ENCODE measurements around the gene CRYBG1. TPM values are rescaled to one million over a fixed set of nuclear protein-coding genes. Genes with fewer than 3 reads are reported as not detected.

CRYBG1 gene
- total and polyA plus RNA-seq, 2 of the 4 experiments (the other 2 are of a cell fraction) = 0.38 to 1.1 TPM

GRCh38 chr6:106557837-106558236, 197.3 kb downstream of the CRYBG1 start:
- ATAC-seq (ENCODE audit: low read depth) (no peak), DNase-seq (no peak)
- no peaks in the 10 kb centered on the region for H3K27me3 ChIP-seq (ENCODE audit: control insufficient read depth, insufficient read depth, low read length)
- peaks cover 2% of the 10 kb centered on the region for H3K4me1 ChIP-seq (ENCODE audit: control insufficient read depth, insufficient read depth, low read length)
- no peaks in the 10 kb centered on the region for H3K9me3 ChIP-seq (ENCODE audit: control insufficient read depth, insufficient read depth, low read length)
- dilution Hi-C loops (cut with HindIII; ENCODE audit: low sequenced_read_pairs, unreplicated experiment) (loop anchor here (25.0 kb wide), 1 partner anchor 121 kb away; no protein-coding TSS in a partner anchor), in situ Hi-C loops (cut with MboI; ENCODE audit: low sequenced_read_pairs) (no loop called here), intact Hi-C loops (cut with micrococcal nuclease) (loop anchor here (2.0 kb wide), 2 partner anchors 47 to 111 kb away; no protein-coding TSS in a partner anchor)
- TF ChIP-seq NFE2L2 (IDR thresholded peaks at IDR 0.05; ENCODE audit: low read depth, low read length) (no peak), BHLHE40 (IDR thresholded peaks at IDR 0.05; ENCODE audit: low read depth, low read length) (no peak), CHD1 (IDR thresholded peaks at IDR 0.05; ENCODE audit: low read depth, low read length) (no peak), MAFK (IDR thresholded peaks at IDR 0.05; ENCODE audit: low read depth, low read length) (no peak), CEBPB (IDR thresholded peaks at IDR 0.05; ENCODE audit: low read depth, low read length) (peak; percentile 66), RFX5 (IDR thresholded peaks at IDR 0.05; ENCODE audit: low read depth, low read length) (no peak)
- TF ChIP-seq, protein P1, sequence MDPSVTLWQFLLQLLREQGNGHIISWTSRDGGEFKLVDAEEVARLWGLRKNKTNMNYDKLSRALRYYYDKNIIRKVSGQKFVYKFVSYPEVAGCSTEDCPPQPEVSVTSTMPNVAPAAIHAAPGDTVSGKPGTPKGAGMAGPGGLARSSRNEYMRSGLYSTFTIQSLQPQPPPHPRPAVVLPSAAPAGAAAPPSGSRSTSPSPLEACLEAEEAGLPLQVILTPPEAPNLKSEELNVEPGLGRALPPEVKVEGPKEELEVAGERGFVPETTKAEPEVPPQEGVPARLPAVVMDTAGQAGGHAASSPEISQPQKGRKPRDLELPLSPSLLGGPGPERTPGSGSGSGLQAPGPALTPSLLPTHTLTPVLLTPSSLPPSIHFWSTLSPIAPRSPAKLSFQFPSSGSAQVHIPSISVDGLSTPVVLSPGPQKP (IDR thresholded peaks at IDR 0.05; ENCODE audit: borderline replicate concordance, low read depth, low read length) = no peak
- H3K9me1 ChIP-seq (ENCODE audit: insufficient read depth, low read length) = 0 out of 2 replicates have a peak, but pooled peaks cover 5% of the 10 kb centered on the region
- H4K8ac ChIP-seq (ENCODE audit: low read depth in 2 of 2, low read length in 2 of 2) = no peak overlapping the region
- no peak overlapping the region for H3K4me3 ChIP-seq (ENCODE audit: insufficient read depth, low read depth, low read length)
- no peak overlapping the region for H2BK120ac ChIP-seq (ENCODE audit: low read depth, low read length)
- H2BK15ac ChIP-seq (ENCODE audit: low read depth, low read length) = no peak overlapping the region
- H2BK20ac ChIP-seq (ENCODE audit: low read depth, low read length) = no peak overlapping the region
- H4K91ac ChIP-seq (ENCODE audit: insufficient read depth, low read depth, low read length) = no peak overlapping the region
- H3K4ac ChIP-seq (ENCODE audit: low read depth, low read length) = no peak overlapping the region
- no peaks in the 10 kb centered on the region for H3K79me1 ChIP-seq (ENCODE audit: low read depth in 1 of 2, low read length in 2 of 2)
- POLR2A ChIA-PET (ENCODE audit: unreplicated experiment) = no interaction called here
- no peak overlapping the region for H3K4me2 ChIP-seq (ENCODE audit: low read depth, low read length)
- WGBS, 2 experiments (ENCODE audit: extremely low coverage in 2 of 2, insufficient read length in 1 of 2) = no CpG with 5 or more reads among the region's 2 CpGs
- CTCF ChIA-PET = interaction anchor here (1.0 to 2.2 kb wide), 2 partner anchors 8 to 218 kb away, joined by 3 to 8 read pairs; no protein-coding TSS in a partner anchor
- H3K23ac ChIP-seq (ENCODE audit: low read depth, low read length) = no peak overlapping the region
- no TSS peak for BruUV-seq (replicated peaks)
- H4K20me1 ChIP-seq (ENCODE audit: insufficient read depth, low read length) = no peaks in the 10 kb centered on the region
- no peak overlapping the region for H4K5ac ChIP-seq (ENCODE audit: low read depth, low read length)
- H3K18ac ChIP-seq (ENCODE audit: low read depth, low read length) = no peak overlapping the region
- H2AK5ac ChIP-seq (ENCODE audit: low read depth, low read length) = no peak overlapping the region
- H3K56ac ChIP-seq (ENCODE audit: extremely low read depth, insufficient read depth, low read length) = no peak overlapping the region
- H2AFZ ChIP-seq (replicated peaks; ENCODE audit: low read length, poor library complexity) = no peak overlapping the region
- no peak overlapping the region for H3K14ac ChIP-seq (replicated peaks; ENCODE audit: low read depth, low read length)
- no peak overlapping the region for H2AK9ac ChIP-seq (replicated peaks; ENCODE audit: low read depth, low read length, poor library complexity)
- no peaks in the 10 kb centered on the region for H3K36me3 ChIP-seq (ENCODE audit: control insufficient read depth, insufficient read depth, low read length)
- no peak overlapping the region for H3K9ac ChIP-seq (ENCODE audit: low read depth, low read length)
- H3K27ac ChIP-seq (ENCODE audit: insufficient read depth, low read length) = no peak overlapping the region
- no peak overlapping the region for H2BK5ac ChIP-seq (ENCODE audit: low read depth, low read length, poor library complexity, severe bottlenecking)

Measured in IMR-90 (cell line).